AG04450 (cell line): Measurements from ENCODE around the gene SLC35G2. TPM values are rescaled to one million over a fixed set of nuclear protein-coding genes. Genes with fewer than 3 reads are reported as not detected.

ENCODE experiments used
- CTCF ChIA-PET: fragments of 300-600, 350-600 bp; formaldehyde crosslinking; extraction: SDS; loops from one replicate; lab custom pipeline; 2022; ENCODE audit warnings: antibody characterized with exemption, inconsistent platforms; lab: Charles Lee
- POLR2A ChIA-PET: fragments of 350-600 bp; formaldehyde crosslinking; extraction: SDS; loops from one replicate; lab custom pipeline; 2021; ENCODE audit warnings: antibody characterized with exemption, inconsistent platforms; lab: Yijun Ruan, JAX
- DNase-seq: peaks from one replicate; pipeline ENCODE4 v3.0.0-alpha.2; 2011; ENCODE audit warnings: low read depth, low spot score
- H3K27ac ChIP-seq: one replicate; pipeline ENCODE4 v1.5.1; 2012; ENCODE audit warnings: low read depth, low read length, control low read depth
- H3K27me3 ChIP-seq: one replicate; pipeline ENCODE4 v1.6.0; 2012; ENCODE audit warnings: low read length; ENCODE audit not compliant: control insufficient read depth, insufficient read depth
- H3K4me3 ChIP-seq: 2 replicates; pipeline ENCODE4 v1.5.1; 2011; ENCODE audit warnings: mild to moderate bottlenecking, low read depth, low read length, control low read depth
- H3K9me3 ChIP-seq: 2 replicates; pipeline ENCODE4 v1.5.1; 2012; ENCODE audit warnings: low read length; ENCODE audit not compliant: control insufficient read depth, insufficient read depth
- CTCF ChIP-seq: IDR thresholded peaks from 2 replicates; pipeline ENCODE4 v1.5.1; 2011; ENCODE audit warnings: low read depth, low read length, control low read depth, inconsistent platforms
- polyA plus RNA-seq: library from polyadenylated mRNA; depleted of rRNA; stranded (reverse); fragments of >200 nt; gene quantifications from 2 replicates; pipeline ENCODE4 v1.2.3, GENCODE V29; 2011

SLC35G2 gene
- polyA plus RNA-seq, 1 experiment = 18.1 TPM

GRCh38 chr3:136852180-136852579 lies 33.3 kb downstream of the SLC35G2 start:
- no peak for DNase-seq
- H3K27ac ChIP-seq = no peak overlapping the region
- CTCF ChIA-PET = interaction anchor here (1.0 kb wide), 1 partner anchor 100 kb away, joined by 3 read pairs; the partner anchor contains the start of gene STAG1
- TF ChIP-seq CTCF = no peak
- H3K4me3 ChIP-seq = no peak overlapping the region
- H3K27me3 ChIP-seq = no peaks in the 10 kb centered on the region
- no peaks in the 10 kb centered on the region for H3K9me3 ChIP-seq
- POLR2A ChIA-PET = interaction anchor here (1.6 kb wide), 1 partner anchor 10 kb away, joined by 4 read pairs; the partner anchor contains the start of gene NCK1

- ChIA-PET POLR2A (no interaction called here), CTCF (no interaction called here)
- no peaks in the 10 kb centered on the region for H3K9me3 ChIP-seq
- DNase-seq = no peak
- no peak overlapping the region for H3K27ac ChIP-seq
- TF ChIP-seq CTCF = no peak
- H3K4me3 ChIP-seq = no peak overlapping the region
- no peaks in the 10 kb centered on the region for H3K27me3 ChIP-seq
These were observed 37.7 kb downstream of the SLC35G2 start for GRCh38 chr3:136856665-136857064.

- peaks cover 3% of the 10 kb centered on the region; the same call in 1 of the 2 replicates for H3K9me3 ChIP-seq
- H3K27ac ChIP-seq = no peak overlapping the region
- ChIA-PET POLR2A (interaction anchor here (0.7 to 1.2 kb wide), 2 partner anchors 39 to 106 kb away, joined by 3 to 4 read pairs; partner anchors contain the start of gene STAG1), CTCF (interaction anchor here (0.9 to 1.5 kb wide), 2 partner anchors 106 to 156 kb away, joined by 3 to 10 read pairs; partner anchors contain the start of gene STAG1)
- H3K4me3 ChIP-seq = no peak overlapping the region
- no peak for DNase-seq
- H3K27me3 ChIP-seq = no peaks in the 10 kb centered on the region
- TF ChIP-seq CTCF = no peak
These were observed 39.5 kb downstream of the SLC35G2 start for GRCh38 chr3:136858381-136858780.

GRCh38 chr3:136860541-136860940 lies 41.6 kb downstream of the SLC35G2 start:
- CTCF ChIA-PET = interaction anchor here (2.2 to 5.2 kb wide), 2 partner anchors 107 to 154 kb away, joined by 29 to 32 read pairs; partner anchors contain the start of gene STAG1
- POLR2A ChIA-PET = interaction anchor here (0.7 to 3.5 kb wide), 2 partner anchors 108 to 153 kb away, joined by 8 to 32 read pairs; partner anchors contain the start of gene STAG1
- no peak for TF ChIP-seq CTCF
- Histone ChIP-seq H3K27me3 (no peaks in the 10 kb centered on the region), H3K27ac (no peak overlapping the region), H3K9me3 (peaks cover 3% of the 10 kb centered on the region; the same call in 1 of the 2 replicates), H3K4me3 (peak overlapping the region; percentile 91)
- DNase-seq = no peak
